Endothelial cell of umbilical vein (primary cell): ENCODE measurements around the gene CLPTM1L. TPM values are rescaled to one million over a fixed set of nuclear protein-coding genes. Genes with fewer than 3 reads are reported as not detected.

ENCODE experiments used
- BruUV-seq: library from RNA; stranded (reverse); fragments of 400-500 nt; replicated peaks from 2 replicates; lab custom pipeline; 2021; lab: Mats Ljungman, UMichigan
- CTCF ChIA-PET: fragments of 300-600, 350-600 bp; sonication (Branson Sonifier 250); formaldehyde crosslinking; loops from one replicate; lab custom pipeline; 2021; ENCODE audit warnings: antibody characterized with exemption, inconsistent platforms; lab: Charles Lee
- POLR2A ChIA-PET: fragments of 300-600, 350-600 bp; sonication (Branson Sonifier 250); formaldehyde crosslinking; loops from one replicate; lab custom pipeline; 2021; ENCODE audit warnings: antibody characterized with exemption, inconsistent platforms; lab: Charles Lee
- DNase-seq: peaks from one replicate; pipeline ENCODE4 v3.0.0-alpha.2; 2011; ENCODE audit warnings: low read depth, low spot score
- FAIRE-seq: peaks from 2 replicates; lab custom pipeline; 2011; peaks lifted over from hg19 to GRCh38; lab: Jason Lieb, UNC
- H2AFZ ChIP-seq: 2 replicates; pipeline ENCODE4 v1.6.0; 2012; ENCODE audit warnings: low read depth, low read length, control low read depth, inconsistent platforms
- H3K27ac ChIP-seq: 2 replicates; pipeline ENCODE4 v1.5.1; 2011; ENCODE audit warnings: low read depth, mild to moderate bottlenecking, control low read depth, low read length, moderate library complexity; ENCODE audit not compliant: insufficient read depth
- H3K27me3 ChIP-seq, 2 experiments: 2 replicates each; pipeline versions ENCODE4 v1.6.0 to v1.6.1; 2011; ENCODE audit warnings: low read length in 2 of 2, mixed read lengths in 1 of 2; ENCODE audit not compliant: control insufficient read depth in 2 of 2, insufficient read depth in 2 of 2
- H3K36me3 ChIP-seq, 2 experiments: 2 replicates in 1 of 2; 3 replicates in 1 of 2; pipeline ENCODE4 v1.5.1; 2011; ENCODE audit warnings: low read length in 2 of 2, mild to moderate bottlenecking in 1 of 2, moderate library complexity in 1 of 2; ENCODE audit not compliant: control insufficient read depth in 2 of 2, insufficient read depth in 2 of 2; ENCODE audit errors: extremely low read depth in 1 of 2
- H3K4me1 ChIP-seq: 3 replicates; pipeline ENCODE4 v1.5.1; 2011; ENCODE audit warnings: mild to moderate bottlenecking, low read length; ENCODE audit not compliant: control insufficient read depth, insufficient read depth; ENCODE audit errors: extremely low read depth
- H3K4me2 ChIP-seq: 2 replicates; pipeline ENCODE4 v1.6.1; 2011; ENCODE audit warnings: low read length, control low read depth, mixed read lengths; ENCODE audit not compliant: insufficient read depth
- H3K4me3 ChIP-seq, 3 experiments: fragments of 200-600 bp in 1 of 3; sonication (generic), shearing (Covaris generic) in 1 of 3; replicated peaks in 1 of 3; 2 replicates each; pipeline ENCODE4 v1.5.1; 2011 to 2016; ENCODE audit warnings: control low read depth in 3 of 3, low read length in 3 of 3, mild to moderate bottlenecking in 2 of 3, inconsistent platforms in 1 of 3, low read depth in 1 of 3, moderate library complexity in 1 of 3; ENCODE audit not compliant: insufficient read depth in 1 of 3
- H3K79me2 ChIP-seq: 2 replicates; pipeline ENCODE4 v1.6.0; 2012; ENCODE audit warnings: low read length, inconsistent platforms; ENCODE audit not compliant: control insufficient read depth, insufficient read depth
- H3K9ac ChIP-seq: replicated peaks from 2 replicates; pipeline ENCODE3; 2011; ENCODE audit warnings: low read length, control low read depth; ENCODE audit not compliant: insufficient read depth; ENCODE audit errors: extremely low read depth
- H3K9me1 ChIP-seq: replicated peaks from 3 replicates; pipeline ENCODE4 v1.6.0; 2011; ENCODE audit warnings: mild to moderate bottlenecking, low read length; ENCODE audit not compliant: control insufficient read depth, insufficient read depth; ENCODE audit errors: extremely low read depth
- H3K9me3 ChIP-seq: replicated peaks from 2 replicates; pipeline ENCODE4 v1.5.1; 2012; ENCODE audit warnings: low read length, inconsistent platforms; ENCODE audit not compliant: control insufficient read depth, insufficient read depth
- H4K20me1 ChIP-seq: replicated peaks from 2 replicates; pipeline ENCODE3; 2011; ENCODE audit warnings: mild to moderate bottlenecking, low read length; ENCODE audit not compliant: control insufficient read depth, insufficient read depth; ENCODE audit errors: extremely low read depth
- EZH2 ChIP-seq: IDR thresholded peaks from 2 replicates; pipeline ENCODE4 v1.6.1; 2012; ENCODE audit warnings: borderline replicate concordance, low read depth, mild to moderate bottlenecking, moderate library complexity, low read length, inconsistent platforms; ENCODE audit not compliant: severe bottlenecking
- FOS ChIP-seq: IDR thresholded peaks from 2 replicates; pipeline ENCODE4 v1.6.1; 2011; ENCODE audit warnings: mild to moderate bottlenecking, low read length, moderate library complexity, borderline replicate concordance; ENCODE audit not compliant: insufficient read depth
- GATA2 ChIP-seq: IDR thresholded peaks from 2 replicates; pipeline ENCODE4 v1.7.0; 2011; ENCODE audit warnings: low read depth, mild to moderate bottlenecking, moderate library complexity, mixed read lengths, low read length; ENCODE audit not compliant: insufficient read length, insufficient read depth
- JUN ChIP-seq: IDR thresholded peaks from 2 replicates; pipeline ENCODE4 v1.6.1; 2011; ENCODE audit warnings: borderline replicate concordance, low read depth; ENCODE audit not compliant: insufficient read length, insufficient read depth
- MYC ChIP-seq: IDR thresholded peaks from one replicate; pipeline ENCODE4 v1.6.1; 2011; ENCODE audit warnings: mild to moderate bottlenecking, low read depth, low read length
- POLR2A ChIP-seq: IDR thresholded peaks from 2 replicates; pipeline ENCODE4 v1.6.1; 2012; ENCODE audit warnings: low read depth, mild to moderate bottlenecking, control low read depth, low read length
- POLR2AphosphoS5 ChIP-seq: IDR thresholded peaks from 2 replicates; pipeline ENCODE4 v1.6.1; 2012; ENCODE audit warnings: low read depth, mild to moderate bottlenecking, control low read depth, low read length, moderate library complexity; ENCODE audit not compliant: insufficient read depth
- dilution Hi-C: fragments of 300-500 bp; cut with MboI; formaldehyde crosslinking; loops from one replicate; pipeline ENCODE4 v1.15.0; 2019; ENCODE audit warnings: low sequenced_read_pairs; ENCODE audit not compliant: extremely low pct_ligation_motif_present
- intact Hi-C: fragments of 100-400 bp; cut with micrococcal nuclease; formaldehyde crosslinking; loops from one replicate; pipeline ENCODE4 v1.10.0; 2022
- polyA plus RNA-seq, 4 experiments: library from polyadenylated mRNA; depleted of rRNA in 3 of 4; stranded (reverse) in 3 of 4; unstranded in 1 of 4; fragments of >200 nt; gene quantifications; 2 replicates each; pipeline versions ENCODE4 v1.2.1 to v1.2.3, GENCODE V29; 2011 to 2012; ENCODE audit warnings: missing spikeins in 1 of 4
- total RNA-seq: library from RNA; stranded (reverse); gene quantifications from 2 replicates; pipeline ENCODE4 v1.2.3, GENCODE V29; 2021
- TF ChIP-seq, protein P1 (sequence below): IDR thresholded peaks from 2 replicates; pipeline ENCODE4 v1.6.1; 2011; ENCODE audit not compliant: insufficient read depth, insufficient read length
- TF ChIP-seq, protein P2 (sequence below), 2 donors: IDR thresholded peaks; 1 replicate in 1 of 2; 2 replicates in 1 of 2; pipeline ENCODE4 v1.5.1; 2011; ENCODE audit warnings: low read length in 2 of 2, mild to moderate bottlenecking in 2 of 2, moderate library complexity in 2 of 2, control low read depth in 1 of 2, inconsistent platforms in 1 of 2, low read depth in 1 of 2; ENCODE audit not compliant: insufficient read depth in 1 of 2; ENCODE audit errors: extremely low read depth in 1 of 2

CLPTM1L gene
- total and polyA plus RNA-seq, 2 donors (not counting 3 experiments of a cell fraction or from before 2014, with no cell fraction given), result 116 to 191 TPM

DNA sequence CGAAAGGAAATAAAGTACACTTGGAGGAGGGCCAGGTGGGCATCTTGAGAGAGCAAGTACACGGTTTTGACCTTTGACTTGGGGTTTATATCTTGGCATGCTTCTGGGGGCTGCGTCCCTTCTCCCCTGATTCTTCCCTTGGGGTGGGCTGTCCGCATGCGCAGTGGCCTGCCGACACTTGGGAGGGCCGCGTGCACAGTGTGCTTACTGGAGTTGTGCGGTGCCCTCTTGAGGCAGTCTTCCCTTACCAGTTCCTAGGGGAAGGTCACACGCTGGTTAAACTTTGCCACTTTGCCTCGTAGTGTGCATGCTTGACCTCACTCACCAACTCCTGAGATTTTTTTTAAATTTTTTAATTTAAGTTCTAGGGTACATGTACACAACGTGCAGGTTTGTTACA lies 4.3 kb upstream of the CLPTM1L start:
- no peak overlapping the region for H2AFZ ChIP-seq
- FAIRE-seq, result no peak
- no peak overlapping the region for H3K4me3 ChIP-seq
- no peak overlapping the region for H3K9ac ChIP-seq
- H3K4me1 ChIP-seq, result peaks cover 3% of the 10 kb centered on the region
- no peaks in the 10 kb centered on the region for H3K36me3 ChIP-seq
- no peaks in the 10 kb centered on the region for H3K9me3 ChIP-seq
- no peaks in the 10 kb centered on the region for H3K9me1 ChIP-seq
- ChIA-PET POLR2A (no interaction called here), CTCF (no interaction called here)
- H3K27me3 ChIP-seq, result no peaks in the 10 kb centered on the region
- no peak for DNase-seq
- H3K4me2 ChIP-seq, result no peak overlapping the region
- dilution Hi-C loops (no loop called here), intact Hi-C loops (no loop called here)
- BruUV-seq, result no TSS peak
- H3K79me2 ChIP-seq, result peaks cover 4% of the 10 kb centered on the region
- no peak overlapping the region for H3K27ac ChIP-seq
- no peaks in the 10 kb centered on the region for H4K20me1 ChIP-seq
- TF ChIP-seq, protein P1, sequence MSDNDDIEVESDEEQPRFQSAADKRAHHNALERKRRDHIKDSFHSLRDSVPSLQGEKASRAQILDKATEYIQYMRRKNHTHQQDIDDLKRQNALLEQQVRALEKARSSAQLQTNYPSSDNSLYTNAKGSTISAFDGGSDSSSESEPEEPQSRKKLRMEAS, result no peak
- TF ChIP-seq POLR2AphosphoS5 (no peak), GATA2 (no peak), FOS (no peak), POLR2A (no peak), EZH2 (no peak), JUN (no peak), MYC (no peak)
- TF ChIP-seq, protein P2, sequence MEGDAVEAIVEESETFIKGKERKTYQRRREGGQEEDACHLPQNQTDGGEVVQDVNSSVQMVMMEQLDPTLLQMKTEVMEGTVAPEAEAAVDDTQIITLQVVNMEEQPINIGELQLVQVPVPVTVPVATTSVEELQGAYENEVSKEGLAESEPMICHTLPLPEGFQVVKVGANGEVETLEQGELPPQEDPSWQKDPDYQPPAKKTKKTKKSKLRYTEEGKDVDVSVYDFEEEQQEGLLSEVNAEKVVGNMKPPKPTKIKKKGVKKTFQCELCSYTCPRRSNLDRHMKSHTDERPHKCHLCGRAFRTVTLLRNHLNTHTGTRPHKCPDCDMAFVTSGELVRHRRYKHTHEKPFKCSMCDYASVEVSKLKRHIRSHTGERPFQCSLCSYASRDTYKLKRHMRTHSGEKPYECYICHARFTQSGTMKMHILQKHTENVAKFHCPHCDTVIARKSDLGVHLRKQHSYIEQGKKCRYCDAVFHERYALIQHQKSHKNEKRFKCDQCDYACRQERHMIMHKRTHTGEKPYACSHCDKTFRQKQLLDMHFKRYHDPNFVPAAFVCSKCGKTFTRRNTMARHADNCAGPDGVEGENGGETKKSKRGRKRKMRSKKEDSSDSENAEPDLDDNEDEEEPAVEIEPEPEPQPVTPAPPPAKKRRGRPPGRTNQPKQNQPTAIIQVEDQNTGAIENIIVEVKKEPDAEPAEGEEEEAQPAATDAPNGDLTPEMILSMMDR (IDR thresholded peaks at IDR 0.05; ENCODE audit: extremely low read depth in 1 of 2, insufficient read depth in 1 of 2, low read depth in 1 of 2, low read length in 2 of 2), result no peak
